ENCODE measurements around the gene MAP3K10.
"Not testable (repeated sequence)": the region's sequence is repeated elsewhere in the genome, so short reads cannot be mapped to it uniquely, and the experiment has no call there.

DNA sequence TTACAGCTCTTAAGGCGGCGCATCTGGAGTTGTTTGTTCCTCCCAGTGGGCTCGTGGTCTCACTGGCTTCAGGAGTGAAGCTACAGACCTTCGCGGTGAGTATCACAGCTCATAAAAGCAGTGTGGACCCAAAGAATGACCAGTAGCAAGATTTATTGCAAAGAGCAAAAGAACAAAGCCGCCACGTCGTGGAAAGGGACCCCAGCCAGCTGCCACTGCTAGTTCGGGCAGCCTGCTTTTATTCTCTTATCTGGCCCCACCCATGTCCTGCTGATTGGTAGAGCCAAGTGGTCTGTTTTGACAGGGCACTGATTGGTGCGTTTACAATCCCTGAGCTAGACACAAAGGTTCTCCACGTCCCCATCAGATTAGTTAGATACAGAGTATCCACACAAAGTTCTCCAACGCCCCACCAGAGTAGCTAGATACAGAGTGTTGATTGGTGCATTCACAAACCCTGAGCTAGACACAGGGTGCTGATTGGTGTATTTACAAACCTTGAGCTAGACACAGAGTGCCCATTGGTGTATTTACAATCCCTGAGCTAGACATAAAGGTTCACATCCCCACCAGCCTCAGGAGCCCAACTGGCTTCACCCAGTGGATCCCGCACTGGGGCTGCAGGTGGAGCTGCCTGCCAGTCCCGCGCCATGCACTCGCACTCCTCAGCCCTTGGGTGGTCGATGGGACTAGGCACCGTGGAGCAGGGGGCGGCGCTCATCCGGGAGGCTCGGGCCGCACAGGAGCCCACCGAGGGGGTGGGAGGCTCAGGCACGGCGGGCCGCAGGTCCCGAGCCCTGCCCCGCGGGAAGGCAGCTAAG lies 21.5 kb upstream of the MAP3K10 start:
- TF ChIP-seq, protein P1, sequence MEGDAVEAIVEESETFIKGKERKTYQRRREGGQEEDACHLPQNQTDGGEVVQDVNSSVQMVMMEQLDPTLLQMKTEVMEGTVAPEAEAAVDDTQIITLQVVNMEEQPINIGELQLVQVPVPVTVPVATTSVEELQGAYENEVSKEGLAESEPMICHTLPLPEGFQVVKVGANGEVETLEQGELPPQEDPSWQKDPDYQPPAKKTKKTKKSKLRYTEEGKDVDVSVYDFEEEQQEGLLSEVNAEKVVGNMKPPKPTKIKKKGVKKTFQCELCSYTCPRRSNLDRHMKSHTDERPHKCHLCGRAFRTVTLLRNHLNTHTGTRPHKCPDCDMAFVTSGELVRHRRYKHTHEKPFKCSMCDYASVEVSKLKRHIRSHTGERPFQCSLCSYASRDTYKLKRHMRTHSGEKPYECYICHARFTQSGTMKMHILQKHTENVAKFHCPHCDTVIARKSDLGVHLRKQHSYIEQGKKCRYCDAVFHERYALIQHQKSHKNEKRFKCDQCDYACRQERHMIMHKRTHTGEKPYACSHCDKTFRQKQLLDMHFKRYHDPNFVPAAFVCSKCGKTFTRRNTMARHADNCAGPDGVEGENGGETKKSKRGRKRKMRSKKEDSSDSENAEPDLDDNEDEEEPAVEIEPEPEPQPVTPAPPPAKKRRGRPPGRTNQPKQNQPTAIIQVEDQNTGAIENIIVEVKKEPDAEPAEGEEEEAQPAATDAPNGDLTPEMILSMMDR (IDR thresholded peaks at IDR 0.05), result not testable (repeated sequence)
- TF ChIP-seq EP300 (IDR thresholded peaks at IDR 0.05), result not testable (repeated sequence)

Data from tibial nerve (tissue), 4 donors.